SK-N-MC (cell line): Measurements from ENCODE around the gene ADAMTS18.

Source experiments
- EZH2 ChIP-seq: fragments of 200-600 bp; sonication (generic); IDR thresholded peaks from one replicate; pipeline ENCODE4 v1.6.1; 2017; ENCODE audit warnings: antibody characterized with exemption
- FOXP2 ChIP-seq: optimal IDR thresholded peaks from 2 replicates; pipeline ENCODE3; 2011; ENCODE audit warnings: mild to moderate bottlenecking, moderate library complexity; ENCODE audit not compliant: insufficient read depth; ENCODE audit errors: extremely low read length, control extremely low read depth
- POLR2AphosphoS5 ChIP-seq: IDR thresholded peaks from 2 replicates; pipeline ENCODE4 v1.6.1; 2012; ENCODE audit warnings: mild to moderate bottlenecking, low read depth, low read length, borderline replicate concordance

- no peak for TF ChIP-seq POLR2AphosphoS5
- no peak for TF ChIP-seq EZH2
- TF ChIP-seq FOXP2 = no peak
Observed at GRCh38 chr16:77468831-77469230, 34.0 kb upstream of the ADAMTS18 start.
